Right cardiac atrium (tissue), 5 donors: ENCODE data around the gene LRTM2. TPM values are rescaled to one million over a fixed set of nuclear protein-coding genes. Genes with fewer than 3 reads are reported as not detected.

Experiments used
- ATAC-seq, 2 donors: fragments of 200-7000 bp; cut with Tn5 transposase; one replicate each; pipeline versions ENCODE4 v1.8.0 to v1.9.1; 2020; ENCODE audit warnings: moderate library complexity in 2 of 2, mild to moderate bottlenecking in 1 of 2
- DNase-seq, 3 donors: peaks; one replicate each; pipeline ENCODE4 v3.0.0-alpha.2; 2020
- H3K27ac ChIP-seq: one replicate; pipeline ENCODE4 v1.5.1; 2013; ENCODE audit warnings: mild to moderate bottlenecking, low read length, control low read depth, moderate library complexity
- H3K27me3 ChIP-seq: one replicate; pipeline ENCODE4 v1.6.1; 2013; ENCODE audit not compliant: control insufficient read depth, insufficient read depth
- H3K4me1 ChIP-seq: one replicate; pipeline ENCODE4 v1.6.1; 2013; ENCODE audit warnings: low read length; ENCODE audit not compliant: control insufficient read depth, insufficient read depth
- H3K4me3 ChIP-seq: one replicate; pipeline ENCODE4 v1.5.1; 2013; ENCODE audit warnings: low read length, control low read depth
- H3K9me3 ChIP-seq: one replicate; pipeline ENCODE4 v1.6.1; 2013; ENCODE audit warnings: low read length; ENCODE audit not compliant: control insufficient read depth
- WGBS: extraction: QIAGEN DNeasy Blood & Tissue Kit; methylation state at CpG from one replicate; pipeline ENCODE4 v1.1.7; 2013; 5-methylcytosine and 5-hydroxymethylcytosine counted together
- intact Hi-C, 4 donors: fragments of 100-400 bp; cut with DNase I; formaldehyde crosslinking; loops; one replicate each; pipeline versions ENCODE4 v1.11.0 to v1.14.0; 2022 to 2023
- polyA plus RNA-seq: library from polyadenylated mRNA; stranded (reverse); fragments of 200-250 nt; gene quantifications from one replicate; pipeline ENCODE4 v1.2.3, GENCODE V29; 2013
- total RNA-seq, 4 donors: library from RNA; stranded (reverse); fragmentation: NEBNext Ultra II Directional; extraction: Animal tissue kit (Norgen Biotek cat#: 25700); gene quantifications; one replicate each; pipeline ENCODE4 v1.2.1, GENCODE V29; 2021
- donor health status: healthy with polysubstance abuse.
- donor health status: DM: no; HTN: yes; CAD: no.
- donor health status: DM: no; HTN: no; CAD: no.
- donor health status: DM: no; HTN: yes; CAD: no; lungs with severe emphysema.
- donor health status: DM: yes; HTN: yes; CAD: no.

LRTM2 gene
- total and polyA plus RNA-seq, 5 donors, result not detected

GRCh38 chr12:1825382-1826102, 5.2 kb downstream of the LRTM2 start:
- H3K27me3 ChIP-seq, result no peaks in the 10 kb centered on the region
- H3K27ac ChIP-seq, result no peak overlapping the region
- peak in 1 of 3 donors; percentile 15 for DNase-seq
- no peak overlapping the region for H3K4me3 ChIP-seq
- no peaks in the 10 kb centered on the region for H3K4me1 ChIP-seq
- no peak for ATAC-seq
- intact Hi-C loops, result no loop called here
- no peaks in the 10 kb centered on the region for H3K9me3 ChIP-seq
- 72% methylated on average over 14 of the region's 14 CpGs for WGBS

DNA sequence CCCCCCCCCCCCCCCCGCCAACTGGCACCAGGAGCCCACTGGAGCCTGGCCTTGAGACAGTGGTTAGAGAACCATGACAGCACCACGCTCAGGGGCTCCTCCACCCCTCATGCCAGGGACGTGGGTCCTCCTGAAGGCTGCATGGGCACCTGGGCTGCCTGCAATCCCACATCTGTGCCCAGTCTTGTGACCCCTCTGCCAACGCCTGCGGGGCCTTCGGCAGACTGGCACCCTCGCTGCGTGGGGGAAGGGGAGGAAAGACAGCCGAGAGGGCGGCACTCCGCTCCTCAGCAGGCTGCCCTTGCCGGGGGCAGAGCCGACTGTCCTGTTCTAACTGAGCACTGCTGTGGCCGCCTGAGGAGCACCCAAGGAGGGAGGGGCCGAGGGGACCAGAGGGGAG, 6.0 kb downstream of the LRTM2 start:
- no peak overlapping the region for H3K4me3 ChIP-seq
- H3K4me1 ChIP-seq, result peaks cover 2% of the 10 kb centered on the region
- peak in 1 of 3 donors; percentile 26 for DNase-seq
- no peaks in the 10 kb centered on the region for H3K9me3 ChIP-seq
- ATAC-seq, result no peak
- WGBS, result 75% methylated on average over 15 of the region's 15 CpGs
- intact Hi-C loops, result no loop called here
- H3K27ac ChIP-seq, result no peak overlapping the region
- no peaks in the 10 kb centered on the region for H3K27me3 ChIP-seq

- WGBS, result 62% methylated on average over 25 of the region's 25 CpGs
- H3K27ac ChIP-seq, result no peak overlapping the region
- intact Hi-C loops, result no loop called here
Measured at GRCh38 chr12:1826867-1827705, 6.7 kb downstream of the LRTM2 start.

DNA sequence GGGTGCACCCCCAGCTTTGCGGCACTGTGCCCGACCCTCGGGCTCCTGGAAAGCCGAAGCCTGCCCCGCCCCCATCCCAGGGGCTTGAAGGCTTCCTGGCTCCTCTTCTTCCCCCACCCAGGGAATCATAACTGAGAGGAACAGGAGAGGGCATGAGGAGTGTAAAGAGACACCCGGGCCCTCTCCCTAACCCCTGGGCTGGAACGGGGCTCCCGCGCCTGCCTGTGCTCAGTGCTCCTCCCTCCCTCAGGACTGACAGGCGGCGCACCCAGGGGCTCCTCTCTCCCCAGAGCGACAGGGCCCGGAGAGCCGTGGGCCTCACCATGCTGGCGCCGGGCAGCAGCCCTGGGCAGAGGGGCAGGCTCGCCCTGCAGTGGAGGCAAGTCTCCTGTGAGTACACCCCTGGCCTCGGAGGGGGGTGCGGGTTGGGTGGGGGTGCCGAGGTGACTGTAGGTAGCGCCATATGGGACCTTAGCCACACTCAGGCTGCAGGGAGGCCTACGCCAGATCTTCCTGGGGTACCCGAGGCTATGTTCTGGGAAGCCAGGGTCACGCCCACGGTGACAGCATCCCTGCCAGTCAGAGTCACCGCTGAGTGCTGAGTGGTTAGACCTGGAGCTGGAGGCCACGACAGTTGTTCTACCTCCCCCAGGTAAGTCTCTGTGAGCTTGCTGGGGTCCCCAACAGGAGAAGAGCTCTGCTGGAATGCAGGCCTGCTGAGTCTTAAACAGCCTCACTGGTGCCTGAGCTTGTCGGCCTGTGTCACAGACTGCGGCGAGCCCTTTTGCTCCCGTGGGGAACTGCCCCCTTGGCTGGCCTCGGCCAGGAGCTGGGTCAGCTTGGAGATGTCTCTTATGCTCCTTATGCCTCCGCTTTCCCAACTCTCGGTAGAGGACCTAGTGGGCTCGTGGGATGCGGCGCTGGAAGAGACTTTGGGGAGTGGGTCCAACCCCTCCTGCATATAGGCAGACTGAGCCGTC, 7.8 kb downstream of the LRTM2 start:
- DNase-seq, result peak in 1 of 3 donors; percentile 54
- intact Hi-C loops, result no loop called here
- 86% methylated on average over 38 of the region's 38 CpGs for WGBS

More at GRCh38 chr12:1826867-1827705, 6.7 kb downstream of the LRTM2 start:
- Histone ChIP-seq H3K27me3 (no peaks in the 10 kb centered on the region), H3K4me1 (peaks cover 2% of the 10 kb centered on the region), H3K4me3 (no peak overlapping the region), H3K9me3 (no peaks in the 10 kb centered on the region)
- DNase-seq (peak in 1 of 3 donors; percentile 45), ATAC-seq (no peak)

DNA sequence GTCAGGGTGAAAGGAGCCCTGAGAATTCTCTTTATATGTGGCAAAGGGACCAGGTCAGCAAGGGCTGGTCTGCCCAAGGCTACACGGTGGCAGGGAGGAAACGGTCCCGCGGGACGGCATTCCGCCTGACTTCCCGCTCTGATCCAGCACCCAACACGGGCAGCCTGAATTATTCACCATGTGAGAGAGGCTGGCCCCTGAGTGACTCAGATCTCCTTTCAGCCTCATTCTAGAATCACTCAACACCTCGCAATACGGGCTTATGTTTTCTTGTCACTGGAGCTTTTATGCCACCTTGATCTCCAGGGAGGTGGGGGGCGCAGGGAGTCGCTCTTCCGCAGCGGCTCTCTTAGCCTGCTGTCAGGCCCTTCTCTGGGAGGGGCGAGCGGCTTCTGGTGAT, 8.5 kb downstream of the LRTM2 start:
- H3K4me1 ChIP-seq, result peaks cover 2% of the 10 kb centered on the region
- intact Hi-C loops, result no loop called here
- H3K9me3 ChIP-seq, result no peaks in the 10 kb centered on the region
- ATAC-seq (no peak), DNase-seq (peak in 1 of 3 donors; percentile 19)
- no peaks in the 10 kb centered on the region for H3K27me3 ChIP-seq
- no peak overlapping the region for H3K27ac ChIP-seq
- no peak overlapping the region for H3K4me3 ChIP-seq
- WGBS, result 59% methylated on average over 16 of the region's 16 CpGs

More for the DNA sequence above, 7.8 kb downstream of the LRTM2 start:
- no peak for ATAC-seq
- Histone ChIP-seq H3K27ac (no peak overlapping the region), H3K4me3 (no peak overlapping the region), H3K27me3 (no peaks in the 10 kb centered on the region), H3K9me3 (no peaks in the 10 kb centered on the region), H3K4me1 (peaks cover 2% of the 10 kb centered on the region)

DNA sequence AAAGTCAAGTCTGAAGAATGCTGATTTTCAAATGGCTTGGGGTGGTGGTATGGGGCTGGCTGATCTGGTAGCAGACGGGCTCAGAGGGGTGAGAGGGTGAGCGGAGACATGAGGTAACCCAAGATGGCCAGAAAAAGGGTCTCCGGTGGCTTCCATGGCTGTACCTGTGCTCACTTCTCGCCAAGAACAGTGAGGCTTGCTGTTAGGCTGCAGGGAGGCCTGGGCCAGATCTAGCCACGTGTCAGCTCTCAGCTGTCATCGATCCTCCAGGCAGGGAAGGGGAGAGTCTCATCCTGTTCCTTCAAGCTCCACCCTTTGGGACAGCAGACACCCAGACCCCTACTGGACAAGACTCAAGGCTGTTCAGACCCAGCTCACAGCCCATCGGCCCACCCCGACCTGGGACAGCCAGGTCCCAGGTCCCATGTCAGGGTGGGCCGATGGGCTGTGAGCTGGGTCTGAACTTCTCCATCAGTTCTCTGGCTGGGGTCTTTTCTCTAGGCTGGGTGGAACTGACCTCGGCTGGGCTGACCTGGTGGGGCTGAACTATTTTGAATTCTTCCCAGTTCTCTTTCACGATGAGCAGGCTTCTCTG, 9.0 kb downstream of the LRTM2 start:
- WGBS, result 71% methylated on average over 11 of the region's 11 CpGs
- intact Hi-C loops, result no loop called here
- H3K9me3 ChIP-seq, result no peaks in the 10 kb centered on the region
- no peak for ATAC-seq
- no peaks in the 10 kb centered on the region for H3K27me3 ChIP-seq
- peaks cover 2% of the 10 kb centered on the region for H3K4me1 ChIP-seq
- H3K27ac ChIP-seq, result no peak overlapping the region
- peak in 2 of 3 donors; percentile 1 to 42 for DNase-seq
- no peak overlapping the region for H3K4me3 ChIP-seq

DNA sequence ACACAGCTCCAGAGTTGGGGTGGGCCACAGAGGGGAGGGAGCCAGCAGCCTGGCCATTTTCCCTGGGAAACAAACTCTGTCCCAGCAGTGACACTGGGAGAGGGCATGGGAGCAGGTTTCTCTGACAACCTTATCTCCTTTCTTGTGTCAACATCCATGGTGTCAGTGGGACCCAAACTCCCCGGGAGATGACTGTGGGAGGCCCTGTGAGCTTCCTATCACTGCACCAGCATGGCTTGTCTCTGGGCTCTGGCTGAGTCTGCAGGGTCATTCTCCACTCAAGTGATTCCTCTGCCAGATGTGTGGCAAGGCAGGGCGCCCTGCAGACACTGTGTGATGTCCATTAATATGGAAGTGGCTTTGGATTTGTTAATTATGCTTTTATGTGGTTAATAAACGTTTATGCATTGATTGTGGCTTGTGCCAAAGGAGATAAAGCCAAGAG, 10.1 kb downstream of the LRTM2 start:
- peaks cover 2% of the 10 kb centered on the region for H3K4me1 ChIP-seq
- intact Hi-C loops, result no loop called here
- no peaks in the 10 kb centered on the region for H3K27me3 ChIP-seq
- DNase-seq (peak in 2 of 3 donors; percentile 2 to 16), ATAC-seq (no peak)
- no peak overlapping the region for H3K4me3 ChIP-seq
- 27% methylated on average over 3 of the region's 3 CpGs for WGBS
- no peak overlapping the region for H3K27ac ChIP-seq
- no peaks in the 10 kb centered on the region for H3K9me3 ChIP-seq

- Histone ChIP-seq H3K4me1 (peaks cover 2% of the 10 kb centered on the region), H3K9me3 (no peaks in the 10 kb centered on the region), H3K4me3 (no peak overlapping the region), H3K27me3 (no peaks in the 10 kb centered on the region), H3K27ac (no peak overlapping the region)
- 10% methylated on average over 34 of the region's 34 CpGs for WGBS
- DNase-seq (peak; percentile 55 to 82 (median 78)), ATAC-seq (peak; percentile 54 to 71)
- intact Hi-C loops, result no loop called here
Measured at GRCh38 chr12:1830981-1831963, 10.9 kb downstream of the LRTM2 start.

DNA sequence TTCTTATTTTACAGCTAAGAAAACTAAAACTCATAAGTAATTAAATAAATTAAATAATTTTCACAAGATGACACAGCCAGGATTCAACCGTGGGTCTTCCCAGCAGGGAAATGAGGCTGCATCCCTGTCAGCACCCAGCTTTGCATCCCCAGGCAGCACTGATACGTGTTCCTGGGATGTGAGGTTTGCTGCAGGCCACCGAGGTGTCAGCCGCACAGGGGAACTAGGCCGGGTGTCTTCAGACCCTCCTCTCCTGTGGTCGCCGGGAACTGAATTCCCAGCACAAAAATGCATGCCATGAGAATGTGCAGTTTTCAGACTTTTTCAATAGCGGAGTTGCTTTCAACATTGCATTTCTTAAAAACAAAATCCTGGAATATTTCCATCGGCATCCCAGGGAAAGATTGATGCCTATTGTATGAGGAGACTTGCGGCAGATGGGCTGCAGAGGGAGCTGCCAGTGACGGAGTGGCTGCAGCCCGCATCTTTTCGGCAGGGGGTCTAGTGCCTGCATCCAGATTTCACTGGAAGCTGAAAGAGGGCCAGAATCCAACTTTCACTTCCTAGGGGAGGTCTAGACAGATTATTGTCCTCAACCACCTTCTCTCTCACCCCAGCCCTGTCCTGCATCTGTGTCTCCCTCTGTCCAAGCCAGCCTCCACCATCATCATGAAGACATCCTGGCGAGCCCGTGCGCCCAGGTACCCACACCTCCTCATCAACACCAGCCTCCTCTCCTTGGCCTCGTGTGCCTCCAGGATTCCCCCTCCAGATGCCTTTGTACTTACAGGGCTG, 12.6 kb downstream of the LRTM2 start:
- no peaks in the 10 kb centered on the region for H3K27me3 ChIP-seq
- H3K4me3 ChIP-seq, result no peak overlapping the region
- intact Hi-C loops, result no loop called here
- no peak overlapping the region for H3K27ac ChIP-seq
- 71% methylated on average over 17 of the region's 17 CpGs for WGBS
- DNase-seq (peak in 2 of 3 donors; percentile 2 to 9), ATAC-seq (no peak)
- peaks cover 2% of the 10 kb centered on the region for H3K4me1 ChIP-seq
- no peaks in the 10 kb centered on the region for H3K9me3 ChIP-seq
